HepG2 (cell line): ENCODE data around the gene PIWIL1. TPM values are rescaled to one million over a fixed set of nuclear protein-coding genes. Genes with fewer than 3 reads are reported as not detected.

Source experiments
- ATAC-seq: fragments of 200-7000 bp; cut with Tn5 transposase; 3 replicates; pipeline ENCODE4 v1.9.1; 2020; ENCODE audit warnings: mild to moderate bottlenecking, moderate library complexity
- BruUV-seq: library from RNA; stranded (reverse); fragments of 400-500 nt; replicated peaks from 2 replicates; lab custom pipeline; 2021; lab: Mats Ljungman, UMichigan
- CTCF ChIA-PET: fragments of 300-600 bp; formaldehyde crosslinking; extraction: SDS; loops from one replicate; lab custom pipeline; 2021; ENCODE audit warnings: low total read pairs, inconsistent platforms, low intra/inter-chr PET ratio; lab: Yijun Ruan, JAX
- POLR2A ChIA-PET: fragments of 350-600 bp; sonication (Branson Sonifier 250); formaldehyde crosslinking; loops from one replicate; lab custom pipeline; 2020; ENCODE audit warnings: antibody characterized with exemption, inconsistent platforms; lab: Yijun Ruan, JAX
- DNase-seq: peaks from one replicate; pipeline ENCODE4 v3.0.0-alpha.2; 2015; ENCODE audit warnings: low spot score
- FAIRE-seq: peaks from 3 replicates; lab custom pipeline; 2011; peaks lifted over from hg19 to GRCh38; lab: Jason Lieb, UNC
- H2AFZ ChIP-seq: one replicate; pipeline ENCODE4 v1.6.1; 2011; ENCODE audit warnings: low read length, inconsistent platforms
- H3K27ac ChIP-seq: fragments of 300-600 bp; 3 replicates; pipeline ENCODE4 v1.8.0; 2011; ENCODE audit warnings: mixed run types, mild to moderate bottlenecking, mixed read lengths, low read length, inconsistent platforms; ENCODE audit not compliant: insufficient read depth; ENCODE audit errors: extremely low read length
- H3K27me3 ChIP-seq, 2 experiments: fragments of 200-600 bp in 1 of 2; 2 replicates in 1 of 2; 3 replicates in 1 of 2; pipeline versions ENCODE4 v1.6.0 to v1.8.0; 2011; ENCODE audit warnings: low read length in 2 of 2, mild to moderate bottlenecking in 2 of 2, moderate library complexity in 2 of 2, inconsistent platforms in 1 of 2; ENCODE audit not compliant: insufficient read depth in 2 of 2, control insufficient read depth in 1 of 2
- H3K36me3 ChIP-seq, 2 experiments: fragments of 200-600 bp in 1 of 2; replicated peaks in 1 of 2; 2 replicates in 1 of 2; 3 replicates in 1 of 2; pipeline versions ENCODE4 v1.5.1 to v1.8.0; 2011; ENCODE audit warnings: low read length in 2 of 2, inconsistent platforms in 1 of 2; ENCODE audit not compliant: insufficient read depth in 2 of 2, control insufficient read depth in 1 of 2
- H3K4me1 ChIP-seq: 2 replicates; pipeline ENCODE4 v1.5.1; 2012; ENCODE audit warnings: low read length, inconsistent platforms; ENCODE audit not compliant: insufficient read depth
- H3K4me2 ChIP-seq: 2 replicates; pipeline ENCODE4 v1.6.0; 2011; ENCODE audit warnings: low read depth, low read length, inconsistent platforms
- H3K4me3 ChIP-seq, 3 experiments: fragments of 200-600 bp in 1 of 3; sonication (generic), shearing (Covaris generic) in 1 of 3; replicated peaks in 1 of 3; 2 replicates each; pipeline ENCODE4 v1.5.1; 2011 to 2016; ENCODE audit warnings: low read length in 3 of 3, inconsistent platforms in 2 of 3, low read depth in 2 of 3, mild to moderate bottlenecking in 2 of 3, control low read depth in 1 of 3, mixed read lengths in 1 of 3; ENCODE audit not compliant: insufficient read depth in 1 of 3
- H3K79me2 ChIP-seq: one replicate; pipeline ENCODE4 v1.6.1; 2011; ENCODE audit warnings: low read length, inconsistent platforms; ENCODE audit not compliant: insufficient read depth
- H3K9ac ChIP-seq: 2 replicates; pipeline ENCODE4 v1.6.0; 2011; ENCODE audit warnings: mild to moderate bottlenecking, low read depth, low read length, inconsistent platforms; ENCODE audit not compliant: insufficient read depth
- H3K9me3 ChIP-seq: 2 replicates; pipeline ENCODE4 v1.5.1; 2012; ENCODE audit warnings: mild to moderate bottlenecking, low read length
- H4K20me1 ChIP-seq: 2 replicates; pipeline ENCODE4 v1.6.0; 2011; ENCODE audit warnings: inconsistent platforms, mild to moderate bottlenecking, low read length, moderate library complexity; ENCODE audit not compliant: insufficient read depth
- ATF2 ChIP-seq: sonication (generic); formaldehyde crosslinking; IDR thresholded peaks from 2 replicates; pipeline ENCODE4 v1.4.0; 2020; ENCODE audit warnings: missing genetic modification reagents
- GZF1 ChIP-seq: sonication (generic); formaldehyde crosslinking; IDR thresholded peaks from 2 replicates; pipeline ENCODE4 v1.5.1; 2020; ENCODE audit warnings: mild to moderate bottlenecking, missing genetic modification reagents
- JDP2 ChIP-seq: sonication (generic); formaldehyde crosslinking; IDR thresholded peaks from 2 replicates; pipeline ENCODE4 v1.8.1; 2022; ENCODE audit warnings: missing genetic modification reagents, borderline replicate concordance
- MZF1 ChIP-seq: sonication (generic); formaldehyde crosslinking; IDR thresholded peaks from 2 replicates; pipeline ENCODE4 v1.8.1; 2023; ENCODE audit warnings: mild to moderate bottlenecking, missing genetic modification reagents, borderline replicate concordance
- PLRG1 ChIP-seq: fragments of 450-650 bp; conservative IDR thresholded peaks from 2 replicates; pipeline ENCODE4 v1.6.1; 2016
- RFXAP ChIP-seq: sonication (generic); formaldehyde crosslinking; IDR thresholded peaks from 2 replicates; pipeline ENCODE4 v1.4.0; 2020; ENCODE audit warnings: missing genetic modification reagents, borderline replicate concordance
- ZBTB8A ChIP-seq: sonication (generic); formaldehyde crosslinking; IDR thresholded peaks from 2 replicates; pipeline ENCODE4 v1.4.0; 2020; ENCODE audit warnings: mild to moderate bottlenecking, low read depth, missing genetic modification reagents, borderline replicate concordance
- ZFYVE20 ChIP-seq: sonication (generic); formaldehyde crosslinking; IDR thresholded peaks from 2 replicates; pipeline ENCODE4 v1.8.0; 2023; ENCODE audit warnings: low read depth, mild to moderate bottlenecking, moderate library complexity, missing genetic modification reagents, borderline replicate concordance
- ZNF232 ChIP-seq: sonication (generic); formaldehyde crosslinking; IDR thresholded peaks from 2 replicates; pipeline ENCODE4 v1.4.0; 2020; ENCODE audit warnings: missing genetic modification reagents, borderline replicate concordance
- ZNF30 ChIP-seq: sonication (generic); formaldehyde crosslinking; IDR thresholded peaks from 2 replicates; pipeline ENCODE4 v1.5.0; 2020; ENCODE audit warnings: mild to moderate bottlenecking, missing genetic modification reagents
- ZNF33B ChIP-seq: sonication (generic); formaldehyde crosslinking; IDR thresholded peaks from 2 replicates; pipeline ENCODE4 v1.5.1; 2020; ENCODE audit warnings: mild to moderate bottlenecking, missing genetic modification reagents
- ZNF609 ChIP-seq: sonication (generic); formaldehyde crosslinking; IDR thresholded peaks from 2 replicates; pipeline ENCODE4 v1.4.0; 2020; ENCODE audit warnings: mild to moderate bottlenecking, missing genetic modification reagents, borderline replicate concordance
- ZNF770 ChIP-seq: sonication (generic); formaldehyde crosslinking; IDR thresholded peaks from 2 replicates; pipeline ENCODE4 v1.5.0; 2020; ENCODE audit warnings: mild to moderate bottlenecking, missing genetic modification reagents
- WGBS: methylation state at CpG from one replicate; pipeline ENCODE4 v1.1.6; 2017; ENCODE audit warnings: low lambda C conversion rate; 5-methylcytosine and 5-hydroxymethylcytosine counted together
- in situ Hi-C: cut with HindIII; loops from 2 replicates; pipeline ENCODE4 v1.10.0; 2017; ENCODE audit warnings: low pct_unique_long_range_greater_than_20kb; ENCODE audit not compliant: extremely low pct_ligation_motif_present
- intact Hi-C: fragments of 100-400 bp; cut with micrococcal nuclease; formaldehyde crosslinking; loops from one replicate; pipeline ENCODE4 v1.10.0; 2022; ENCODE audit not compliant: unreplicated experiment
- polyA plus RNA-seq, 8 experiments: library from polyadenylated mRNA; depleted of rRNA in 3 of 8; stranded (reverse) in 7 of 8; unstranded in 1 of 8; fragments of >200 nt; fragmentation: Illumina TruSeq in 4 of 8; extraction: Trizol in 4 of 8; gene quantifications; 2 replicates each; pipeline versions ENCODE4 v1.2.1 to v1.2.3, GENCODE V29; 2011 to 2016; ENCODE audit warnings: low read depth in 4 of 8, missing spikeins in 1 of 8, mixed read lengths in 1 of 8; ENCODE audit not compliant: insufficient read depth in 1 of 8
- total RNA-seq, 5 experiments: library from RNA; depleted of rRNA; stranded (reverse); fragments of >200 nt; fragmentation: Illumina TruSeq; extraction: Trizol; gene quantifications; 2 replicates each; pipeline ENCODE4 v1.2.3, GENCODE V29; 2016; ENCODE audit warnings: low read depth in 1 of 5

The PIWIL1 gene
- total and polyA plus RNA-seq, 2 of the 13 experiments (the other 11 are each of a cell fraction or from before 2014, with no cell fraction given) = not detected

- no peak for FAIRE-seq
These were observed 1.3 kb downstream of the PIWIL1 start for GRCh38 chr12:130338794-130339601.

More at GRCh38 chr12:130338794-130339601, 1.3 kb downstream of the PIWIL1 start:
- Histone ChIP-seq H2AFZ (no peak overlapping the region), H3K9ac (no peak overlapping the region), H3K4me3 (no peak overlapping the region), H3K27me3 (peaks cover 0 to 10% of the 10 kb centered on the region in 2 experiments; a peak in 2 of 5 replicates), H3K9me3 (no peaks in the 10 kb centered on the region), H4K20me1 (no peaks in the 10 kb centered on the region), H3K4me2 (no peak overlapping the region), H3K79me2 (no peaks in the 10 kb centered on the region), H3K36me3 (no peaks in the 10 kb centered on the region), H3K4me1 (no peaks in the 10 kb centered on the region), H3K27ac (no peak overlapping the region)
- no peak for ATAC-seq
- 76% methylated on average over 43 of the region's 82 CpGs for WGBS
- no peak for TF ChIP-seq GZF1 (CRISPR knock-in tag)
- no peak for TF ChIP-seq ZFYVE20 (CRISPR knock-in tag)
- TF ChIP-seq ZNF232 (CRISPR knock-in tag) = no peak
- TF ChIP-seq ATF2 (CRISPR knock-in tag) = no peak
- no peak for TF ChIP-seq PLRG1
- no peak for TF ChIP-seq MZF1 (CRISPR knock-in tag)
- TF ChIP-seq ZBTB8A = no peak
- no peak for TF ChIP-seq ZNF770 (CRISPR knock-in tag)
- no peak for TF ChIP-seq RFXAP (CRISPR knock-in tag)
- no peak for TF ChIP-seq ZNF33B (CRISPR knock-in tag)
- no peak for TF ChIP-seq ZNF30 (CRISPR knock-in tag)
- no peak for TF ChIP-seq ZNF609 (CRISPR knock-in tag)
- no peak for TF ChIP-seq JDP2 (CRISPR knock-in tag)
- DNase-seq = no peak
- BruUV-seq = no TSS peak
- ChIA-PET POLR2A (no interaction called here), CTCF (no interaction called here)
- intact Hi-C loops (no loop called here), in situ Hi-C loops (loop anchor here (5.0 kb wide), 1 partner anchor 292 kb away; no protein-coding TSS in a partner anchor)
